ENCODE results near the gene GADD45A. TPM values are rescaled to one million over a fixed set of nuclear protein-coding genes. Genes with fewer than 3 reads are reported as not detected.

GADD45A gene
- total and polyA plus RNA-seq, 12 donors, result 5.3 to 26.9 (median 13.1) TPM

- intact Hi-C loops (cut with DNase I), result no loop called here
- WGBS, 4 donors, result 93 to 95% (median 93%) methylated on average over 5 to 8 of the region's 8 CpGs
- peaks cover 0 to 14% of the 10 kb centered on the region in 2 donors for H3K4me1 ChIP-seq (replicated peaks in 1 of 2)
- H3K27ac ChIP-seq, result no peak overlapping the region
- TF ChIP-seq, protein P1, sequence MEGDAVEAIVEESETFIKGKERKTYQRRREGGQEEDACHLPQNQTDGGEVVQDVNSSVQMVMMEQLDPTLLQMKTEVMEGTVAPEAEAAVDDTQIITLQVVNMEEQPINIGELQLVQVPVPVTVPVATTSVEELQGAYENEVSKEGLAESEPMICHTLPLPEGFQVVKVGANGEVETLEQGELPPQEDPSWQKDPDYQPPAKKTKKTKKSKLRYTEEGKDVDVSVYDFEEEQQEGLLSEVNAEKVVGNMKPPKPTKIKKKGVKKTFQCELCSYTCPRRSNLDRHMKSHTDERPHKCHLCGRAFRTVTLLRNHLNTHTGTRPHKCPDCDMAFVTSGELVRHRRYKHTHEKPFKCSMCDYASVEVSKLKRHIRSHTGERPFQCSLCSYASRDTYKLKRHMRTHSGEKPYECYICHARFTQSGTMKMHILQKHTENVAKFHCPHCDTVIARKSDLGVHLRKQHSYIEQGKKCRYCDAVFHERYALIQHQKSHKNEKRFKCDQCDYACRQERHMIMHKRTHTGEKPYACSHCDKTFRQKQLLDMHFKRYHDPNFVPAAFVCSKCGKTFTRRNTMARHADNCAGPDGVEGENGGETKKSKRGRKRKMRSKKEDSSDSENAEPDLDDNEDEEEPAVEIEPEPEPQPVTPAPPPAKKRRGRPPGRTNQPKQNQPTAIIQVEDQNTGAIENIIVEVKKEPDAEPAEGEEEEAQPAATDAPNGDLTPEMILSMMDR (IDR thresholded peaks at IDR 0.05), result no peak
- TF ChIP-seq POLR2A (IDR thresholded peaks at IDR 0.05), result no peak
- no peak for DNase-seq
- no peaks in the 10 kb centered on the region for H3K27me3 ChIP-seq
- H3K4me3 ChIP-seq, result no peak overlapping the region
- no peaks in the 10 kb centered on the region for H3K9me3 ChIP-seq (replicated peaks in 1 of 3)
- no peaks in the 10 kb centered on the region for H3K36me3 ChIP-seq (replicated peaks in 1 of 2)
These were observed 23.6 kb downstream of the GADD45A start for GRCh38 chr1:67708606-67709005.

DNA sequence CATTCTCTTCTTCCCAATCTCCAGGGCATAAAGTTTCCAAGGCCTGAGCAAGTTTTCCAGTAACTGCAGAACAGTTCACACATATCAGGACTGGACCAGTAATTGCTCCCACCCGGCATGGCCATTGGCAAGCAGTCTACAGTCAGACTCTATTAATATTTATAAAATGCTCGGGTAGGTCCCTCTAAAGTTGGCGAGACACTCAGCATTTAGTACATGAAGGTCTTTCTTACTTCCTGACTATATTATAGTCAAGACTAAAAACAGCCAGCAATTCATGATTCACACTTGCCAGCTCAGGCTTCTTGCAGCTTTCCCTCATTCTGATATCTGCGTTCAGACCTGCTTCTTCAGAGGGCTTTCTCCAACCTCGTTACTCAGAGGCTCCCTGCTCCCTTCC, 25.4 kb downstream of the GADD45A start:
- H3K4me3 ChIP-seq, result no peak overlapping the region
- DNase-seq, result peak in 3 of 7 donors; percentile 25 to 50 (median 35)
- peaks cover 0 to 17% of the 10 kb centered on the region in 2 donors for H3K4me1 ChIP-seq (replicated peaks in 1 of 2)
- H3K27ac ChIP-seq, result peak overlapping the region in 2 of 5 donors; percentile 41 to 47
- no peaks in the 10 kb centered on the region for H3K36me3 ChIP-seq (replicated peaks in 1 of 2)
- no peaks in the 10 kb centered on the region for H3K9me3 ChIP-seq (replicated peaks in 1 of 3)
- no peak for TF ChIP-seq POLR2A (IDR thresholded peaks at IDR 0.05)
- TF ChIP-seq, protein P1 (IDR thresholded peaks at IDR 0.05), result no peak
- H3K27me3 ChIP-seq, result no peaks in the 10 kb centered on the region
- 30 to 42% (median 40%) methylated on average over 5 of the region's 5 CpGs for whole genome bisulfite sequencing, 4 donors
- intact Hi-C loops (cut with DNase I), result no loop called here

DNA sequence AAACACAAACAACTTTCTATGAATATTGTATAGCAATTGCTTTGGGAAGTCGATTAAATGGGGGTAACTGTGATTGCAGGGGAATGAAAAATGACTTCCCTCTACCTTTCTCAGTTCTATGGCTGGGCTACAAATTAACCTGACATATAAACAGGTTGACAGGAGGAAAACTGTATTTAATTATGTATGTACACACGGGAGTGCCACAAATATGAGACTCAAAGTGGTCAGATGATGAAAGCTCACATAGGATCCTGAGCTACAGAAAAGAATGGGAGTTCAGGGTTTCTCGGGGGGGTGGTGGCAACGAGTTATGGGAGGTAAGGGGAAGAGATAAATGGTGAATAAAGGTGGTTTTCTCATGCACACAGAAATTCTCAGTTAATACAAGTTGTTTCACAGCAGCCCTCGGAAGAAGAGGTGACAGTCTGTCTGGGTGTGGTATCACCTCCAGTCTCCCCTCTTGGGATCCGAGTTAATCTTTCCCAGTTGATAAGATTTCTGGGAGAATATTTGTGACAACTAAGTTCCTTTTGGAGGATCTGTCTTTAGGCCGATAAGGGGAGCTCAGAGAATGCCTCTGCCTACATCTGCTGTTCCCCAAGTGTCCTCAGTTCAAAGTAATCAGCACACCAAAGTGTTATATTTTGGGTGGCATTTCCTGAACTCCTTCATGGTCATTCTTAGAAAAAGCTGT, 26.3 kb downstream of the GADD45A start:
- Histone ChIP-seq H3K9me3 (replicated peaks in 1 of 3) (no peaks in the 10 kb centered on the region), H3K36me3 (replicated peaks in 1 of 2) (no peaks in the 10 kb centered on the region), H3K4me3 (no peak overlapping the region), H3K4me1 (replicated peaks in 1 of 2) (peaks cover 0 to 17% of the 10 kb centered on the region in 2 donors), H3K27me3 (no peaks in the 10 kb centered on the region), H3K27ac (peak overlapping the region in 1 of 5 donors; percentile 41)
- intact Hi-C loops (cut with DNase I), result no loop called here
- TF ChIP-seq, protein P1 (IDR thresholded peaks at IDR 0.05), result no peak
- TF ChIP-seq POLR2A (IDR thresholded peaks at IDR 0.05), result no peak
- no peak for DNase-seq
- WGBS, 4 donors, result 80 to 85% (median 83%) methylated on average over 7 of the region's 7 CpGs

DNA sequence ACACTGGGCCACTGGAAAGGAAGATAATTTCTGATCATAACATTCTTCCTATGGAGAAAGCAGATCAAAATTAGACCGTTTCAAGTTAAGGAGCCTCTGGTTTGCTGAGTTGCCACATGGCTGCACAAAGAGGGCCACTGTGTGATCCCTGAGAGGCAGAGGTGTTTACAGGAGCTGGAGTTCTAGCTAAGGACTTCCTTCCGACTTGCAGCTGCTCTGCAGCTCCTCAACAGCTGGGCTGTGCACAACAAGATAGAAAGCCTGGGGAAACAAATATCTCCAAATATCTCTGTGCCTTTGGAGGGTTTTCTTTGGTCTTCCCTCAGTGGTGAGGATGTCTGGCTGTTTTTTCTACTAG, 26.8 kb downstream of the GADD45A start:
- TF ChIP-seq, protein P1 (IDR thresholded peaks at IDR 0.05), result no peak
- TF ChIP-seq POLR2A (IDR thresholded peaks at IDR 0.05), result no peak
- Histone ChIP-seq H3K4me1 (replicated peaks in 1 of 2) (peaks cover 0 to 17% of the 10 kb centered on the region in 2 donors), H3K27me3 (no peaks in the 10 kb centered on the region), H3K36me3 (replicated peaks in 1 of 2) (no peaks in the 10 kb centered on the region), H3K27ac (no peak overlapping the region), H3K4me3 (no peak overlapping the region), H3K9me3 (replicated peaks in 1 of 3) (no peaks in the 10 kb centered on the region)
- WGBS, 4 donors, result 68 to 91% (median 74%) methylated on average over 2 of the region's 2 CpGs
- DNase-seq, result no peak
- intact Hi-C loops (cut with DNase I), result no loop called here
